ENCODE results near the gene RMDN2.
A peak's percentile ranks its signal among the peaks of the same experiment; 100 is the strongest.
"Not testable (repeated sequence)": the region's sequence is repeated elsewhere in the genome, so short reads cannot be mapped to it uniquely, and the experiment has no call there.

The RMDN2 gene

GRCh38 chr2:37934591-37935513, 9.8 kb downstream of the RMDN2 start:
- DNase-seq, result no peak

GRCh38 chr2:37937568-37937967, 12.5 kb downstream of the RMDN2 start:
- not testable (repeated sequence) for DNase-seq

GRCh38 chr2:37941267-37941666, 16.2 kb downstream of the RMDN2 start:
- DNase-seq, result not testable (repeated sequence)

- DNase-seq, result no peak
Measured at GRCh38 chr2:37944268-37944667, 19.2 kb downstream of the RMDN2 start.

- no peak for DNase-seq
Measured at GRCh38 chr2:37947306-37947705, 22.2 kb downstream of the RMDN2 start.

- DNase-seq, result not testable (repeated sequence)
Measured at GRCh38 chr2:37962018-37962739, 37.1 kb downstream of the RMDN2 start.

GRCh38 chr2:37962740-37963121, 37.6 kb downstream of the RMDN2 start:
- DNase-seq, result not testable (repeated sequence)

- not testable (repeated sequence) for DNase-seq
Measured at GRCh38 chr2:37963901-37964300, 38.8 kb downstream of the RMDN2 start.

- no peak for DNase-seq
Measured at GRCh38 chr2:37966326-37966725, 41.2 kb downstream of the RMDN2 start.

- no peak for DNase-seq
Measured at GRCh38 chr2:37969731-37970130, 44.6 kb downstream of the RMDN2 start.

- no peak for DNase-seq
Measured at GRCh38 chr2:37971971-37972370, 46.9 kb downstream of the RMDN2 start.

- DNase-seq, result no peak
Measured at GRCh38 chr2:37973615-37974353, 48.7 kb downstream of the RMDN2 start.

- DNase-seq, result no peak
Measured at GRCh38 chr2:37975808-37976207, 50.7 kb downstream of the RMDN2 start.

GRCh38 chr2:37976411-37976810, 51.3 kb downstream of the RMDN2 start:
- DNase-seq, result no peak

- DNase-seq, result peak; percentile 28
Measured at GRCh38 chr2:37982147-37982582, 57.1 kb downstream of the RMDN2 start.

GRCh38 chr2:37982847-37983246, 57.8 kb downstream of the RMDN2 start:
- DNase-seq, result no peak

GRCh38 chr2:37983719-37984118, 58.6 kb downstream of the RMDN2 start:
- DNase-seq, result no peak

- DNase-seq, result no peak
Measured at GRCh38 chr2:37984176-37984575, 59.1 kb downstream of the RMDN2 start.

- DNase-seq, result peak; percentile 4
Measured at GRCh38 chr2:37984589-37984988, 59.5 kb downstream of the RMDN2 start.

- peak; percentile 73 for DNase-seq
Measured at GRCh38 chr2:37985333-37985732, 60.2 kb downstream of the RMDN2 start.

- DNase-seq, result no peak
Measured at GRCh38 chr2:37987098-37987775, 62.1 kb downstream of the RMDN2 start.

GRCh38 chr2:37992601-37993000, 67.5 kb downstream of the RMDN2 start:
- DNase-seq, result no peak

- DNase-seq, result no peak
Measured at GRCh38 chr2:37993143-37993542, 68.1 kb downstream of the RMDN2 start.
